KBM-7 (cell line): ENCODE data around the gene KRT75.
"Not testable (repeated sequence)": the region's sequence is repeated elsewhere in the genome, so short reads cannot be mapped to it uniquely, and the experiment has no call there.

Experiments used
- DNase-seq: peaks from one replicate; pipeline ENCODE4 v3.0.0-alpha.2; 2015
- in situ Hi-C: fragments of 300-500 bp; cut with MboI; formaldehyde crosslinking; loops from 2 replicates; pipeline ENCODE4 v1.14.3; 2020; ENCODE audit warnings: low sequenced_read_pairs, low pct_unique_long_range_greater_than_20kb, mixed read lengths

Gene KRT75

GRCh38 chr12:52423035-52423434, 11.1 kb downstream of the KRT75 start:
- DNase-seq = no peak
- in situ Hi-C loops = no loop called here

DNA sequence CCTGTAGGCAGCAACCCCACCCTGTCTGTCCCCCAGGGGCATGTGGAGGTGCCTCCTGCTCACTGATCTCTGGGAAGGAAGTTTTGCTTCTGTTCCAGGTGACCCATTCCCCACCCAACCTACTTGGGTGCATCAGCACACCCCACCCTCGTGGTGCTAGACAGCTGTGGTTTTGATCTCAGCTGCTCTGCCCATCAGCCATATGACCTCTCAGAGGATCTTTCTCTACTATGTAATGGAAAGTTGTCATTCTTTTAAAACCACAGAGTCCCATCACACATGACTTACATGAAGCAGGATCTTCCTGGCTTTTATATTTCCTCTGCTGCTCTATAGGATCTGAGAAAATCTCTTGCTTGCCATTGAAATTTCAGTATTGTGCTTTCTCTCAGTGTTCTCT, 14.5 kb downstream of the KRT75 start:
- in situ Hi-C loops = no loop called here
- no peak for DNase-seq

DNA sequence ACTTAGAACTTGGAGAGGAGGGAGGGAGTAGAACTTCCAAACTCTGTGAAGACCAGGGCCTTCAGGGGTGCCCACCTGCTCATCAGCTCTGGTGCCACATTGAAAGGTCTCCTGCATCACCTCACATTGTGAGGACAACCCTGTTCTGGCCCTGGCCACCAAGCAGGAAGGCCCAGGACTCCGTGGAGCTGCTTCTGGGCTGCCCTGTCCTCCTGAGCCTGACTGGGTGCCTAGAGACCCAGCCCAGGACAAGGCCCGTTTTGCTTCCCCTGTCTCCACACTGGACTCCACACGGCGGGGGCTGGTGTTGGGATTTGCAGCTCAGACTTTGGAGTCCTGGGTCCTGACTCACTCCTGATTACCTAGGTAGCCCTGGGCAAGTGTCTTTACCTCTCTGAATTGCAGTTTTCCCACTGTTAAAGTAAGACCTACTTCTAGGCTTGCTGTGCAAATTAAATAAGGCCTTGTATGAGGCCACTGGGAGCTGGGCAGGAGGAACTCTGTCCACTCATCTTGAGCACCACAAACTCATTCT, 15.5 kb downstream of the KRT75 start:
- in situ Hi-C loops = no loop called here
- no peak for DNase-seq

DNA sequence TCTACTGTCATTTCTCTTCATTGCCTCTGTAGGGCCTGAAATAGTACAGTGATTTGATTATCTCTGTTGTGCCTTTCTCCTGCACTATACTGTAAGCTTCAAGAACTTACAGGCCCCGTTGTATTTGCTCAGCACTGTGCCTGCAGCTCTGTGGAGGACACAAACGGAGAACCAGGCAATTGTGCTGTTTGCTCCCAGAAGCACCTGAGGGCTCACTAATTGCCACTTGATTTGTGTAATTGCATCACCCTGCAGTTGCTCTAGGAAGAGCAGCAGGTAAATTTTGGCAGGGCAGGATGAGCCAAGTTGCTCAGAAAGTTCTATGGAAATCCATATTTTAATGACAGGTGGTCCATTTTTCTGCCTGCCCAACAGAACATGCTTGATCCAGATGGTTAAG, 16.4 kb downstream of the KRT75 start:
- DNase-seq = no peak
- in situ Hi-C loops = no loop called here

GRCh38 chr12:52416795-52417194, 17.4 kb downstream of the KRT75 start:
- DNase-seq = no peak
- in situ Hi-C loops = no loop called here

DNA sequence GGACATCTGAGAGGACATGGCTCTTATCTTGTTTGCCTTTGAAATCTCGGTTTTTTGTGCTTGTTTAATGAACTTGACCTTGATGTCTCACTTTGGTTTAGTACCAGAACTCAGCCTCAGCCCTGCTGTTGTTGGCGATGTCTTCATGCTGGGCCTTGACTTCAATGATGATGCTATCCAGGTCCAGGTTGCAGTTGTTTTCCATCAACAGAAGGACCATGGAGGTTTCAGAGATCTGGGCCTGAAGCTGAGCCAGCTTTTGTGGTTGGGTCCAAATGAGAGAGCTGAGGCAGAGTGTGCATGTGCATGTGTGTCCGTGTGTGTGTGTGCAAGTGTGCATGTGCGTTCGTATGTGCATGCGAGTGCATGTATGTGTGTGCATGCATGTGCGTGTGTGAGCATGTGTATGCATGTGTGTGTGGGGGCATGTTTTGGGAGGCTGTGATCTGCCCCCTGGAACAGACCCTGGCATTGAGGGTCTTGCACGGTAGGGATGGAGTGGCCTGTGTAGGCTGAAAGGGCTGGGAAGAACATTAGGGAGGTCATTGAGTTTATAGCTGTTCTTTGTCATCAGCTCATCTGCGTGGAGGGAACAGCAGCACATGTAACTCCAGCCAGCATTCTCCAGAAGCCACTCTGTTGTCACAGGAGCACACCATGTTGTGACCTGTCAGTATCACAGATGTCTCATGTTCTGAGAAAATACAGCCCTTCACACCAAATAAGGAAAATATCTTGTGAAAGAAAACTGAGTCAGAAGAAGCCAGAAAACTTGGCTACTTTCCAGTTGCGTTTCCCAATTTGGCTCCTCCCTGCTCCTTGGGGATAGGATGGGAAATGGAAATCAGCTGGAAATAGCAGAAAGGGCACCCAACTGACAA, 18.1 kb downstream of the KRT75 start:
- in situ Hi-C loops = no loop called here
- no peak for DNase-seq

- in situ Hi-C loops = no loop called here
- no peak for DNase-seq
Observed at GRCh38 chr12:52414936-52415335, 19.2 kb downstream of the KRT75 start.

GRCh38 chr12:52413782-52414345, 20.3 kb downstream of the KRT75 start:
- in situ Hi-C loops = no loop called here

DNA sequence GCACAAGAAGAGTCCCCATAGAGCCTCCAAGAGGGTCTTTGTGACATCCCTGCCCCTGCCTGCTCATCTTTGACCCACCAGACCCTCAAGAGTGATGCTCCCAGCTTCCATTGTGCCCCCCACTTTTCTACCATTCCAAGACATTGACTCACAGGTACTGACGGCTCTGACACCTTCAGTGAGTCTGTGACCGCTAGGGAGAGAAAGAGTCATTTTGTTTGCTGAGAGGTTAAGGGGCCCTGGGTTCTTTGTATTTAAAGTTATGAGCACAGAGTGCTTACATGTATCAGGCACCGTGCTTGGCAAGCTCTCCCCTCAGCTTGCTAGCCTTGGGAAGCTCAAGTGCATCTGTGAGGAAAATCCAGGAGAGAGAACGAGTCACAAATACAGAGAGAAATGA, 21.0 kb downstream of the KRT75 start:
- in situ Hi-C loops = no loop called here
- DNase-seq = no peak

More at GRCh38 chr12:52413782-52414345, 20.3 kb downstream of the KRT75 start:
- no peak for DNase-seq

DNA sequence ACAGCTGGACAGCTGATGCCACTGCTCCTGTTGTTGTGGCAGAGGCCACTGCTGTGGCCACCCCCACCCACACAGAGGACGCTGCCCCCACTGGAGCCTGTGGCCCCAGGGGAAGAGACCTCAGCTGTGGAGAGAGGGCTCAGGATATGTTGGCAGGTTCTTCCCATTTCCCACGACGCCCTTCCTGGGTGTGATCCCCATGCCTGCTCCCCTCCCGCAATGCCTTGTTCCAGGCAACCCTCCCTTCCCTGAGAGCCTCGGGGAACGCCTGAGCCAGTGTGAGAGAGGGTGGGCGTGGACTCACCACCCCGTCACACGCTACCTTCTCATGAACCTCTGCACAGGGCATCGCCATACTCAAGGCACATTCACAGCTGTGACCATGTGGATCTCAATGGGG, 22.4 kb downstream of the KRT75 start:
- in situ Hi-C loops = no loop called here
- no peak for DNase-seq

DNA sequence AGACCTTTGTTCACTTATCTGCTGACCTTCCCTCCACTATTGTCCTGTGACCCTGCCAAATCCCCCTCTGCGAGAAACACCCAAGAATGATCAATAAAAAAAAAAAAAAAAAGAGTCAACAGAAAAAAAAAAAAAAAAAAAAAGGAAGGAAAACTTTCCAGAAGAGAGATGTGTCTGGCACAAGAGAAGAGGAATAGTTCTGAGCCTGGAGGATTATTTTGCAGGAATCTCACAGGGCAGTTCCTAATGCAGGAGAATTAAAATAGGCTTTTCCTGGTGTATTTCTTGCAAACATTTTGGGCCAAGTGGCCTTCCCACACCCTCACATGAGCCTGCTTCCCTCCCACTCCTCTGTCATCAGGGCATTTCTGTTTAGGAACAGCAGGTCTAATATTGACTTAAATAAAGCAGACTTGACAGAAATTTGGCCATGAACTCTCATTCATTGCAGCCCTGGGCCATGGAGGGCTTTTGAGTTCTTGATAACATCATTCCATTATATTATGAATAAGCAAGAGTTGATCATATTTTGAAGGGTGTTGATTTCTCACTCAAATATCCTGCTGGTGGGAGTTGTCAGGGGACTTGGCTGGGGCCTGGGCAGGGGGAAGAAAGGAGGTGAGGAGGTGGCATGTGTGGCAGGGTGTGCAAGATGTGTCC, 23.5 kb downstream of the KRT75 start:
- DNase-seq, in situ Hi-C loops: not testable (repeated sequence)

DNA sequence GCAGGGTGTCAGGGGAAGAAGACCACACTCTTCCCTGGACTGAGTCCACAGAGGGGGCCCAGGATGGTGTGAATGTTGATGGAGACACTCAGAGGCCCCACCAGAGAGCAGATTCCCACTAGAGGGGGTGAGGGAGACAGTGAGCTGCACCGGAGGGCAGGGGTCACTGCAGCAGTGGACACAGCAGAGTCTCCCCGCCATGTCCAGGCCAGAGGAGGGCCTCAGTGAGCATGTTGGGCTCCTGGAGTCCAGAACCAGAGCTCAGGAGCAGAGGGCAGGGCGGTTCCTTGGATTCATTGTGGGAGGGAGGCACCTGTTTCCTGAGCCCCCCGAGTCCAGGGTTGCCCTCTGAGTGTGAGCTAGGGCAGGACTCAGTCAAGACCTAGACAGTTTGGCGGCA, 26.3 kb downstream of the KRT75 start:
- no peak for DNase-seq
- in situ Hi-C loops = no loop called here

GRCh38 chr12:52405922-52406385, 28.2 kb downstream of the KRT75 start, which contains the start of gene KRT82:
TSS of gene KRT82 (minus strand) at chr12:52406335. CDS start at chr12:52406277, 58 bp downstream.
- no peak for DNase-seq
- in situ Hi-C loops = no loop called here

GRCh38 chr12:52404951-52405350, 29.2 kb downstream of the KRT75 start:
- no peak for DNase-seq

GRCh38 chr12:52403561-52403960, 30.6 kb downstream of the KRT75 start:
- in situ Hi-C loops = no loop called here
- DNase-seq = no peak

More at GRCh38 chr12:52404951-52405350, 29.2 kb downstream of the KRT75 start:
- in situ Hi-C loops = no loop called here

- DNase-seq = no peak
- in situ Hi-C loops = no loop called here
Observed at GRCh38 chr12:52402873-52403540, 31.2 kb downstream of the KRT75 start.

- in situ Hi-C loops = no loop called here
Observed at GRCh38 chr12:52402377-52402776, 31.8 kb downstream of the KRT75 start.

DNA sequence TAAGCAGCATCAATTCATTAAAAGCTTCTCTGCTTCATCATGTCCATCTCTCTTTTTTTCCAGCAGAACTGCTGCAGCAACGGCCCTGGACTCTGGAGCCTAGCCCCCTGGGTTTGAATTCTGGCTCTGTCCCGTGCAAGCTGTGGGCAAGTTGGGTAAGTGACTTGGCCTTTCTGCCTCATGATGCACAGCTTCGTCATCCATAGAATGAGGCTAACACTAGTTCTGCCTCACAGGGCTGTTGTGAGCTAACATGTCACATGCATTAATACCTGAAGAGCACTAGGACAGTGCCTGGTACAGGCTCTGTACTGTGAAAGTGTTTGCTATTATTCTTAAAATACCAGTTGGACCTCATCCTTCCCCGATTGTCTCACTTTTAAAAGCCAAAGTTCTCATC, 32.2 kb downstream of the KRT75 start:
- in situ Hi-C loops = no loop called here
- no peak for DNase-seq

More at GRCh38 chr12:52402377-52402776, 31.8 kb downstream of the KRT75 start:
- DNase-seq = no peak

DNA sequence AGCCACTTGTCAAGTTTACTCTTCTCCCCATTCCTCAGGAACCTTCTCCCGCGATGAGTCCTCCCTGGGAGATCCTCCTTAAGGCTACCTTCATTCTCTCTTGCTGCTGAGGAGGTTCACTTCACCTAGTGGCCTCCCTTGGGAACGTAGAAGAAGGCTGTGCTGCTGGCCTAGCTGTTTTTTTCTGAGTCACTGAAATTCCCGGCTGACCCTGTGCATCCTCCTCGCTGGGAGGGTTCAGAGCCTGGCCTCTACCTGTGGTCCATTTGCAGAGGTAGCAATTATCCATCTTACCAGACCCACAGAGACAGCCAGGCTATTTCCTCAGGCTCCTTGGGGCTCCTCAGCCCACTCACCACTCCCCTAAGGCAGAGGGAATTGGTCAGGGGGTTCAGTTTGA, 32.6 kb downstream of the KRT75 start:
- DNase-seq = no peak
- in situ Hi-C loops = no loop called here
